GM13976 (cell line): ENCODE data around the gene RASGRF2.

Experiments
- DNase-seq: peaks from one replicate; pipeline ENCODE4 v3.0.0; 2012; ENCODE audit warnings: low spot score
- CTCF ChIP-seq: IDR thresholded peaks from 2 replicates; pipeline ENCODE4 v1.5.1; 2012; ENCODE audit warnings: borderline replicate concordance, mild to moderate bottlenecking; ENCODE audit not compliant: insufficient read depth; ENCODE audit errors: extremely low read depth, missing control alignments, control extremely low read depth
- in situ Hi-C: fragments of 300-500 bp; cut with MboI; formaldehyde crosslinking; loops from one replicate; pipeline ENCODE4 v1.12.0; 2022; ENCODE audit warnings: low sequenced_read_pairs, mixed read lengths, inconsistent platforms; ENCODE audit not compliant: unreplicated experiment

The RASGRF2 gene

GRCh38 chr5:81136557-81136956 lies 176.4 kb downstream of the RASGRF2 start:
- no peak for TF ChIP-seq CTCF

GRCh38 chr5:81137833-81138232 lies 177.7 kb downstream of the RASGRF2 start:
- TF ChIP-seq CTCF, result no peak
- in situ Hi-C loops, result no loop called here
- DNase-seq, result no peak

More at GRCh38 chr5:81136557-81136956, 176.4 kb downstream of the RASGRF2 start:
- no peak for DNase-seq
- in situ Hi-C loops, result no loop called here

GRCh38 chr5:81140441-81140840 lies 180.3 kb downstream of the RASGRF2 start:
- in situ Hi-C loops, result no loop called here
- no peak for TF ChIP-seq CTCF
- no peak for DNase-seq

- in situ Hi-C loops, result no loop called here
- TF ChIP-seq CTCF, result no peak
- DNase-seq, result no peak
Observed at GRCh38 chr5:81140943-81141342, 180.8 kb downstream of the RASGRF2 start.

GRCh38 chr5:81142108-81142507 lies 181.9 kb downstream of the RASGRF2 start:
- in situ Hi-C loops, result no loop called here
- TF ChIP-seq CTCF, result no peak
- DNase-seq, result no peak

- no peak for DNase-seq
- TF ChIP-seq CTCF, result no peak
- in situ Hi-C loops, result no loop called here
Observed at GRCh38 chr5:81145329-81145935, 185.3 kb downstream of the RASGRF2 start.
